HepG2 (cell line): ENCODE measurements around the gene MRPL14. TPM values are rescaled to one million over a fixed set of nuclear protein-coding genes. Genes with fewer than 3 reads are reported as not detected.

Experiments used
- CHD4 ChIP-seq: fragments of 200-600 bp; sonication (generic); IDR thresholded peaks from 2 replicates; pipeline ENCODE4 v1.7.0; 2017; ENCODE audit warnings: mild to moderate bottlenecking, low read length, borderline replicate concordance
- FOXO1 ChIP-seq: sonication (generic); formaldehyde crosslinking; IDR thresholded peaks from 2 replicates; pipeline ENCODE4 v1.4.0; 2020; ENCODE audit warnings: missing genetic modification reagents
- MTA3 ChIP-seq: sonication (generic); formaldehyde crosslinking; IDR thresholded peaks from 2 replicates; pipeline ENCODE4 v1.4.0; 2020; ENCODE audit warnings: missing genetic modification reagents
- NFE2L2 ChIP-seq: fragments of 150-350 bp; IDR thresholded peaks from 2 replicates; pipeline ENCODE4 v1.6.1; 2014; ENCODE audit warnings: low read length
- TOPORS ChIP-seq: sonication (generic); formaldehyde crosslinking; IDR thresholded peaks from 2 replicates; pipeline ENCODE4 v1.8.0; 2023; ENCODE audit warnings: mild to moderate bottlenecking, missing genetic modification reagents
- ZNF251 ChIP-seq: sonication (generic); formaldehyde crosslinking; IDR thresholded peaks from 2 replicates; pipeline ENCODE4 v1.9.0; 2021; ENCODE audit warnings: mild to moderate bottlenecking, missing genetic modification reagents
- ZNF3 ChIP-seq: IDR thresholded peaks from 2 replicates; pipeline ENCODE4 v1.7.0; 2017; ENCODE audit warnings: inconsistent platforms
- ZNF335 ChIP-seq: sonication (generic); formaldehyde crosslinking; IDR thresholded peaks from 2 replicates; pipeline ENCODE4 v1.4.0; 2020; ENCODE audit warnings: missing genetic modification reagents
- ZNF629 ChIP-seq: sonication (generic); formaldehyde crosslinking; conservative IDR thresholded peaks from 2 replicates; pipeline ENCODE4 v1.5.0; 2020; ENCODE audit warnings: missing genetic modification reagents
- ZNF674 ChIP-seq: sonication (generic); formaldehyde crosslinking; IDR thresholded peaks from 2 replicates; pipeline ENCODE4 v1.5.0; 2020; ENCODE audit warnings: low read depth, mild to moderate bottlenecking, missing genetic modification reagents
- ZNF766 ChIP-seq: sonication (generic); formaldehyde crosslinking; IDR thresholded peaks from 2 replicates; pipeline ENCODE4 v1.5.0; 2020; ENCODE audit warnings: missing genetic modification reagents, borderline replicate concordance
- polyA plus RNA-seq, 8 experiments: library from polyadenylated mRNA; depleted of rRNA in 3 of 8; stranded (reverse) in 7 of 8; unstranded in 1 of 8; fragments of >200 nt; fragmentation: Illumina TruSeq in 4 of 8; extraction: Trizol in 4 of 8; gene quantifications; 2 replicates each; pipeline versions ENCODE4 v1.2.1 to v1.2.3, GENCODE V29; 2011 to 2016; ENCODE audit warnings: low read depth in 4 of 8, missing spikeins in 1 of 8, mixed read lengths in 1 of 8; ENCODE audit not compliant: insufficient read depth in 1 of 8
- total RNA-seq, 5 experiments: library from RNA; depleted of rRNA; stranded (reverse); fragments of >200 nt; fragmentation: Illumina TruSeq; extraction: Trizol; gene quantifications; 2 replicates each; pipeline ENCODE4 v1.2.3, GENCODE V29; 2016; ENCODE audit warnings: low read depth in 1 of 5
- TF ChIP-seq, protein P1 (sequence below): sonication (generic); formaldehyde crosslinking; IDR thresholded peaks from 2 replicates; pipeline ENCODE4 v1.5.0; 2020; ENCODE audit warnings: missing genetic modification reagents
- TF ChIP-seq, protein P2 (sequence below): sonication (generic); formaldehyde crosslinking; IDR thresholded peaks from 2 replicates; pipeline ENCODE4 v1.4.0; 2020; ENCODE audit warnings: mild to moderate bottlenecking, missing genetic modification reagents, borderline replicate concordance
- TF ChIP-seq, protein P3 (sequence below): sonication (generic); formaldehyde crosslinking; conservative IDR thresholded peaks from 2 replicates; pipeline ENCODE4 v1.4.0; 2020; ENCODE audit warnings: missing genetic modification reagents
- TF ChIP-seq, protein P4 (sequence below), 2 experiments: sonication (generic) in 1 of 2; formaldehyde crosslinking in 1 of 2; IDR thresholded peaks; 2 replicates each; pipeline versions ENCODE4 v1.4.0 to v1.6.1; 2018 to 2020; ENCODE audit warnings: missing genetic modification reagents in 2 of 2, borderline replicate concordance in 1 of 2, low read depth in 1 of 2, mild to moderate bottlenecking in 1 of 2, missing biosample characterization in 1 of 2
- TF ChIP-seq, protein P5 (sequence below): sonication (generic); formaldehyde crosslinking; IDR thresholded peaks from 2 replicates; pipeline ENCODE4 v1.4.0; 2020; ENCODE audit warnings: mild to moderate bottlenecking, missing genetic modification reagents
- TF ChIP-seq, protein P6 (sequence below): sonication (generic); formaldehyde crosslinking; IDR thresholded peaks from 2 replicates; pipeline ENCODE4 v1.4.0; 2020; ENCODE audit warnings: mild to moderate bottlenecking, low read depth, missing genetic modification reagents
- TF ChIP-seq, protein P7 (sequence below): sonication (generic); formaldehyde crosslinking; IDR thresholded peaks from 2 replicates; pipeline ENCODE4 v1.8.1; 2023; ENCODE audit warnings: missing genetic modification reagents, mild to moderate bottlenecking, borderline replicate concordance

MRPL14 gene
- total and polyA plus RNA-seq, 2 of the 13 experiments (the other 11 are each of a cell fraction or from before 2014, with no cell fraction given), result 157 to 178 TPM

DNA sequence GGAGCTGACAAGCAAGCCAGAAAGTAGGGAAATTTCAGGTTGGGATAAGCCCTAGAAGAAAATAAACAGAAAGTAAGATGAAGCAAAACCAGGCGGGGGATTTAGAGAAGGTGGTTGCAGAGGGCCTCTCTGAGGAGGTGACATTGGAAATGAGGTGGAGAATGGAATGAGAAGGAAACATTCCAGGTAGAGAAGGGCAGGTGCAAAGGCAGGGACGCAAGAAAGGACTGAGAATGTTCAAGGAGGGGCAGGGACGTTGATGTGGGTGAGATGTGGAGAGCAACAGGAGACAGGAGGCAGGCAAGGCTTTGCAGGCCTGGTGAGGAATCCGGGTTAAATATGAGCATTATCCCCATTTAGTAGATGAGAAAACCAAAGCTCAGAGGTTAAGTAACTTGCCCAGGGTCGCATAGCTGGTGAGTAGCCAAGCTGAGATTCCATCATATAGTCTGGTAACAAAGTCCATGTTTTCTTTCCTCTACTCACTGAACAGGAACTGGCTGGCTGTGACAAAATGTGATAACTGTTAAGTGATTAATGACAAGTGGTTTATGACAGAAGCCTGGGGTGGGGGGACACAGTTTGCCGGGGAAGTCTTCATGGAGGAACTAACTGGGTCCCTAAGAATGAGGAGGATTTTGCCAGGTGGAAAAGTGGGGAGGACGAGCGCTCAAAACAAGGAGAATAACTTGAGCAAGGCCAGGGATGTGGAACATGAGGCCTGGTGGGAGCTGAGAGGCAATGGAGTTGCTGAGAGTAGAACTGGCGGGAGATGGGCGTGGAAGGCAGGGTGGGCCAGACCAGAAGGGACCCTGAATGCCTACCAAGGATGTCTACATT, 32.6 kb downstream of the MRPL14 start (continued):
- TF ChIP-seq, protein P1, sequence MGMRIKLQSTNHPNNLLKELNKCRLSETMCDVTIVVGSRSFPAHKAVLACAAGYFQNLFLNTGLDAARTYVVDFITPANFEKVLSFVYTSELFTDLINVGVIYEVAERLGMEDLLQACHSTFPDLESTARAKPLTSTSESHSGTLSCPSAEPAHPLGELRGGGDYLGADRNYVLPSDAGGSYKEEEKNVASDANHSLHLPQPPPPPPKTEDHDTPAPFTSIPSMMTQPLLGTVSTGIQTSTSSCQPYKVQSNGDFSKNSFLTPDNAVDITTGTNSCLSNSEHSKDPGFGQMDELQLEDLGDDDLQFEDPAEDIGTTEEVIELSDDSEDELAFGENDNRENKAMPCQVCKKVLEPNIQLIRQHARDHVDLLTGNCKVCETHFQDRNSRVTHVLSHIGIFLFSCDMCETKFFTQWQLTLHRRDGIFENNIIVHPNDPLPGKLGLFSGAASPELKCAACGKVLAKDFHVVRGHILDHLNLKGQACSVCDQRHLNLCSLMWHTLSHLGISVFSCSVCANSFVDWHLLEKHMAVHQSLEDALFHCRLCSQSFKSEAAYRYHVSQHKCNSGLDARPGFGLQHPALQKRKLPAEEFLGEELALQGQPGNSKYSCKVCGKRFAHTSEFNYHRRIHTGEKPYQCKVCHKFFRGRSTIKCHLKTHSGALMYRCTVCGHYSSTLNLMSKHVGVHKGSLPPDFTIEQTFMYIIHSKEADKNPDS (CRISPR knock-in tag), result peak; percentile 90; the same call in 1 of the 2 replicates
- TF ChIP-seq, protein P2, sequence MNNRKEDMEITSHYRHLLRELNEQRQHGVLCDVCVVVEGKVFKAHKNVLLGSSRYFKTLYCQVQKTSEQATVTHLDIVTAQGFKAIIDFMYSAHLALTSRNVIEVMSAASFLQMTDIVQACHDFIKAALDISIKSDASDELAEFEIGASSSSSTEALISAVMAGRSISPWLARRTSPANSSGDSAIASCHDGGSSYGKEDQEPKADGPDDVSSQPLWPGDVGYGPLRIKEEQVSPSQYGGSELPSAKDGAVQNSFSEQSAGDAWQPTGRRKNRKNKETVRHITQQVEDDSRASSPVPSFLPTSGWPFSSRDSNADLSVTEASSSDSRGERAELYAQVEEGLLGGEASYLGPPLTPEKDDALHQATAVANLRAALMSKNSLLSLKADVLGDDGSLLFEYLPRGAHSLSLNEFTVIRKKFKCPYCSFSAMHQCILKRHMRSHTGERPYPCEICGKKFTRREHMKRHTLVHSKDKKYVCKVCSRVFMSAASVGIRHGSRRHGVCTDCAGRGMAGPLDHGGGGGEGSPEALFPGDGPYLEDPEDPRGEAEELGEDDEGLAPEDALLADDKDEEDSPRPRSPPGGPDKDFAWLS (CRISPR knock-in tag), result no peak
- TF ChIP-seq FOXO1 (CRISPR knock-in tag) (peak; percentile 90; the same call in 1 of the 2 replicates), MTA3 (CRISPR knock-in tag) (no peak), ZNF251 (no peak), ZNF335 (CRISPR knock-in tag) (peak; percentile 36; the same call in 1 of the 2 replicates), TOPORS (CRISPR knock-in tag) (no peak), ZNF3 (peak; percentile 93), CHD4 (peak; percentile 98), ZNF674 (CRISPR knock-in tag) (no peak), NFE2L2 (no peak), ZNF629 (CRISPR knock-in tag) (peak; percentile 100), ZNF766 (CRISPR knock-in tag) (peak; percentile 67)
- TF ChIP-seq, protein P3, sequence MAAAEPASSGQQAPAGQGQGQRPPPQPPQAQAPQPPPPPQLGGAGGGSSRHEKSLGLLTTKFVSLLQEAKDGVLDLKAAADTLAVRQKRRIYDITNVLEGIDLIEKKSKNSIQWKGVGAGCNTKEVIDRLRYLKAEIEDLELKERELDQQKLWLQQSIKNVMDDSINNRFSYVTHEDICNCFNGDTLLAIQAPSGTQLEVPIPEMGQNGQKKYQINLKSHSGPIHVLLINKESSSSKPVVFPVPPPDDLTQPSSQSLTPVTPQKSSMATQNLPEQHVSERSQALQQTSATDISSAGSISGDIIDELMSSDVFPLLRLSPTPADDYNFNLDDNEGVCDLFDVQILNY, result no peak
- TF ChIP-seq, protein P4, sequence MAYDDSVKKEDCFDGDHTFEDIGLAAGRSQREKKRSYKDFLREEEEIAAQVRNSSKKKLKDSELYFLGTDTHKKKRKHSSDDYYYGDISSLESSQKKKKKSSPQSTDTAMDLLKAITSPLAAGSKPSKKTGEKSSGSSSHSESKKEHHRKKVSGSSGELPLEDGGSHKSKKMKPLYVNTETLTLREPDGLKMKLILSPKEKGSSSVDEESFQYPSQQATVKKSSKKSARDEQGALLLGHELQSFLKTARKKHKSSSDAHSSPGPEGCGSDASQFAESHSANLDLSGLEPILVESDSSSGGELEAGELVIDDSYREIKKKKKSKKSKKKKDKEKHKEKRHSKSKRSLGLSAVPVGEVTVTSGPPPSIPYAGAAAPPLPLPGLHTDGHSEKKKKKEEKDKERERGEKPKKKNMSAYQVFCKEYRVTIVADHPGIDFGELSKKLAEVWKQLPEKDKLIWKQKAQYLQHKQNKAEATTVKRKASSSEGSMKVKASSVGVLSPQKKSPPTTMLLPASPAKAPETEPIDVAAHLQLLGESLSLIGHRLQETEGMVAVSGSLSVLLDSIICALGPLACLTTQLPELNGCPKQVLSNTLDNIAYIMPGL (CRISPR knock-in tag; IDR thresholded peaks at IDR 0.05; ENCODE audit: borderline replicate concordance in 1 of 2, low read depth in 1 of 2), result peak; percentile 42 to 87; a peak in 2 of 4 replicates
- TF ChIP-seq, protein P5, sequence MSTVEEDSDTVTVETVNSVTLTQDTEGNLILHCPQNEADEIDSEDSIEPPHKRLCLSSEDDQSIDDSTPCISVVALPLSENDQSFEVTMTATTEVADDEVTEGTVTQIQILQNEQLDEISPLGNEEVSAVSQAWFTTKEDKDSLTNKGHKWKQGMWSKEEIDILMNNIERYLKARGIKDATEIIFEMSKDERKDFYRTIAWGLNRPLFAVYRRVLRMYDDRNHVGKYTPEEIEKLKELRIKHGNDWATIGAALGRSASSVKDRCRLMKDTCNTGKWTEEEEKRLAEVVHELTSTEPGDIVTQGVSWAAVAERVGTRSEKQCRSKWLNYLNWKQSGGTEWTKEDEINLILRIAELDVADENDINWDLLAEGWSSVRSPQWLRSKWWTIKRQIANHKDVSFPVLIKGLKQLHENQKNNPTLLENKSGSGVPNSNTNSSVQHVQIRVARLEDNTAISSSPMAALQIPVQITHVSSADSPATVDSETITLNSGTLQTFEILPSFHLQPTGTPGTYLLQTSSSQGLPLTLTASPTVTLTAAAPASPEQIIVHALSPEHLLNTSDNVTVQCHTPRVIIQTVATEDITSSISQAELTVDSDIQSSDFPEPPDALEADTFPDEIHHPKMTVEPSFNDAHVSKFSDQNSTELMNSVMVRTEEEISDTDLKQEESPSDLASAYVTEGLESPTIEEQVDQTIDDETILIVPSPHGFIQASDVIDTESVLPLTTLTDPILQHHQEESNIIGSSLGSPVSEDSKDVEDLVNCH (CRISPR knock-in tag), result no peak
- TF ChIP-seq, protein P6, sequence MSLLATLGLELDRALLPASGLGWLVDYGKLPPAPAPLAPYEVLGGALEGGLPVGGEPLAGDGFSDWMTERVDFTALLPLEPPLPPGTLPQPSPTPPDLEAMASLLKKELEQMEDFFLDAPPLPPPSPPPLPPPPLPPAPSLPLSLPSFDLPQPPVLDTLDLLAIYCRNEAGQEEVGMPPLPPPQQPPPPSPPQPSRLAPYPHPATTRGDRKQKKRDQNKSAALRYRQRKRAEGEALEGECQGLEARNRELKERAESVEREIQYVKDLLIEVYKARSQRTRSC (CRISPR knock-in tag), result 0 out of 2 replicates have a peak, but pooled peaks have one; percentile 26
- TF ChIP-seq, protein P7, sequence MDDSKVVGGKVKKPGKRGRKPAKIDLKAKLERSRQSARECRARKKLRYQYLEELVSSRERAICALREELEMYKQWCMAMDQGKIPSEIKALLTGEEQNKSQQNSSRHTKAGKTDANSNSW (CRISPR knock-in tag), result no peak
